Measurements from ENCODE around the gene RNPEP. TPM values are rescaled to one million over a fixed set of nuclear protein-coding genes. Genes with fewer than 3 reads are reported as not detected.

RNPEP gene
- total RNA-seq, 4 donors from 2014 or later, result 107 to 168 (median 135) TPM

DNA sequence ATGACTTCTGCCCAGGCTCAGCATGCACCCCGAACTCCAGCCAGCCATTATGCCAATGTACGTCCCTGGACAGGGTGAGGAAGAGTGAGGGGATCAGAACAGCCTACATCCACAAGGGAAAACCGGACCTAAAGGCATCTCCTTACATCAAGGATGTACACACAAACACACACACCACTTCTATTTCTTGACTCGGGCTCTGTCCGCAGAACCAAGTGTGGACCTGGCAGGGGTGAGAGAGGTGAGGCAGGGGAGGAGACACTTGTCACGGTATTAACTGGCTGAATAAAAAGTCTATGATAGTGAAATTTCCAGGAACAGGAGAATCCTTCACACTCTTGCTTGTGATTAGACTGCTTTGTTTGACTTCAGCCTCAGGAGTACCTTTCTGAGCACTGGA lies 38.4 kb upstream of the RNPEP start:
- no peaks in the 10 kb centered on the region for H3K9me3 ChIP-seq
- no peak for DNase-seq (ENCODE audit: low spot score in 2 of 2)
- TF ChIP-seq CTCF (IDR thresholded peaks at IDR 0.05), result no peak
- no peaks in the 10 kb centered on the region for H3K27me3 ChIP-seq
- peaks cover 0 to 40% (median 2%) of the 10 kb centered on the region in 4 donors for H3K4me1 ChIP-seq
- peak overlapping the region; percentile 46 to 77 (median 58) for H3K4me3 ChIP-seq
- peak overlapping the region in 2 of 4 donors; percentile 70 to 88 for H3K27ac ChIP-seq
- H3K36me3 ChIP-seq, result no peaks in the 10 kb centered on the region
- 76 to 79% methylated on average over 6 of the region's 6 CpGs for WGBS, 2 donors

- Histone ChIP-seq H3K27me3 (no peaks in the 10 kb centered on the region), H3K4me1 (peaks cover 0 to 35% (median 2%) of the 10 kb centered on the region in 4 donors), H3K4me3 (peak overlapping the region; percentile 46 to 77 (median 58)), H3K36me3 (no peaks in the 10 kb centered on the region), H3K9me3 (no peaks in the 10 kb centered on the region), H3K27ac (peak overlapping the region in 2 of 4 donors; percentile 70 to 88)
- 35 to 71% methylated on average over 2 to 3 of the region's 3 CpGs for WGBS, 2 donors
- no peak for TF ChIP-seq POLR2A (IDR thresholded peaks at IDR 0.05)
- TF ChIP-seq EP300 (IDR thresholded peaks at IDR 0.05), result no peak
- TF ChIP-seq CTCF (IDR thresholded peaks at IDR 0.05), result no peak
- no peak for DNase-seq (ENCODE audit: low spot score in 2 of 2)
Observed at GRCh38 chr1:201944639-201945038, 37.8 kb upstream of the RNPEP start.

DNA sequence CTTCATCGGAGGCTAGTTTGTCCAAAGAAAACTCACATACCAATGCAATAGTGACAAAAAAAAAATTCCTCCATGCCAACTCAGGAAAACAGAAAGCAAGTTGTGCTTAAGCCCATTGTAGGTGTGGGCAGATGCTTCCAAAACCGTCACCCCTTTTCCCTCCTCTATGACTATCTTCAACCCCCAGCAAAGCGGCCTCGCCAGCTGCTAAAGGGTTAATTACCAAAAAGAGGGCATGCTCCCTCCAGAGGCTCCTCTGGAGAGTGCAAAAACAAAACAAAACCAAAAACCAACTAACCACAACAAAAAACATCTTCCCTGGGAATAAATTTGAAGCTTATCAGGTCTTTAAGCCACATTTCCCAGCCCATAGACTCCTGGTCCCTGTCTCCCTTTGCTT lies 37.3 kb upstream of the RNPEP start:
- WGBS, 2 donors, result 43 to 54% methylated on average over 4 of the region's 4 CpGs
- Histone ChIP-seq H3K36me3 (no peaks in the 10 kb centered on the region), H3K4me1 (peaks cover 0 to 35% (median 2%) of the 10 kb centered on the region in 4 donors), H3K4me3 (peak overlapping the region; percentile 46 to 77 (median 58)), H3K9me3 (no peaks in the 10 kb centered on the region), H3K27me3 (no peaks in the 10 kb centered on the region), H3K27ac (peak overlapping the region; percentile 17 to 88 (median 69))
- TF ChIP-seq CTCF (IDR thresholded peaks at IDR 0.05), result peak in 3 of 5 experiments; percentile 13 to 37 (median 35)
- TF ChIP-seq POLR2A (IDR thresholded peaks at IDR 0.05), result no peak
- no peak for DNase-seq (ENCODE audit: low spot score in 2 of 2)

DNA sequence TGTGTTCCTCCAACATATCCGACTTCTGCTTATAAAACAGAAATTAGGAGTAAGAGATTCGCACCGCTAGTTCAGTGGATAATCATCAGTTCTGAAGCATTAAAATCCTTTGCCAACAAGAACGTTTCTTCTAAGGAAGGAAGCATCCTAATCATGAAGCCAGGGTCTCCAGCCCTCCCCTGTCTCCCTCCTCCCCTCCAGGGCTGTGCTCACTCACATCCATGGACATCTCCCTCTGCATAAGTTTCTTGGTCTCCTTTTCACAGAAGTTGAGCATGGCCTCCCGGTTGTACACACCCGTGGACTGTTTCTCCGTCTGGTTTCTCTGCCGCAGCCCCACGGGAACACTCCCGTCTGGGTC lies 36.6 kb upstream of the RNPEP start:
- H3K4me1 ChIP-seq, result peaks cover 0 to 35% (median 2%) of the 10 kb centered on the region in 4 donors
- WGBS, 2 donors, result 25 to 28% methylated on average over 10 of the region's 10 CpGs
- H3K36me3 ChIP-seq, result no peaks in the 10 kb centered on the region
- no peaks in the 10 kb centered on the region for H3K27me3 ChIP-seq
- peak overlapping the region; percentile 17 to 88 (median 69) for H3K27ac ChIP-seq
- DNase-seq (ENCODE audit: low spot score in 2 of 2), result no peak
- H3K9me3 ChIP-seq, result no peaks in the 10 kb centered on the region
- TF ChIP-seq EP300 (IDR thresholded peaks at IDR 0.05), result no peak
- TF ChIP-seq CTCF (IDR thresholded peaks at IDR 0.05), result no peak
- peak overlapping the region; percentile 46 to 77 (median 58) for H3K4me3 ChIP-seq

DNA sequence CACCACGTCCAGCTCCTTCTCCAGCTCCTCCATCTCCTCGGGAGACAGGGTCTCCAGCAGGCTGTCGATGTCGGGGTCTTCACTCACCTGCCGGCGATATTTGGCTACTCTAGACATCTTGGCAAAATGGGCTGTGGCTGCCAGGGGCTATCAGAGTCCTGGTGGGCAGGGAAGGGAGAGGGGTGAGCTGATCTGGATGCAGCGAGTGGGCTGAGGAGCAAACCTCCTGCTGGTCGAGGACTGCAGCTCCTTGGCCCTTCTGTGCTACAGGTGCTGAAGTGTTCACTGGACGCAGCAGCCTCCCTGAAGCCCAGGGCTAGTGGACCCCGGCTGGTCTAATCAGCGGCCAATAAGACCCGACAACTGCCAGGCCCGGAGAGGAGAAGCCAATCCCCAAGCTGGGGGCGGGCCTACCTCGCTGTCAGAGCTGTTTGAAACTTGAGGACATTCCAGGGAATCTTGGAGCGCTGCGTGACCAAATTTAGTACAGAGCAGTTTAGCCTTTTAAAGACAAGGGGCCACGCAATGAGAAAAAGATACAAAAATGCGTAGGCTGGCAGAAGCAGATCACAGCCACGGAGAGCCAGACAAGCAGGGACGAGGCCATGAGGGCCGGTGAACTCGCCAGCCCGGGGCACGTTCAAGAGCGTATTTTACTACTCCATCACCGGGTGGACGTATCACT lies 36.1 kb upstream of the RNPEP start, which contains the start of gene LMOD1:
LMOD1 (minus strand) TSS at position 325 of the 685 bp plus-strand sequence; CDS start at position 117, 208 bp downstream.
- 2 to 5% methylated on average over 25 to 28 of the region's 28 CpGs for WGBS, 2 donors

More for the DNA sequence above, 36.1 kb upstream of the RNPEP start, which contains the start of gene LMOD1:
- Histone ChIP-seq H3K36me3 (no peaks in the 10 kb centered on the region), H3K9me3 (no peaks in the 10 kb centered on the region), H3K27me3 (no peaks in the 10 kb centered on the region), H3K4me3 (peak within 1 kb of the TSS; percentile 46 to 77 (median 58)), H3K4me1 (peaks cover 0 to 33% (median 2%) of the 10 kb centered on the region in 4 donors), H3K27ac (peak within 1 kb of the TSS; percentile 56 to 88 (median 72))
- peak in 1 of 5 experiments; percentile 37 for TF ChIP-seq CTCF (IDR thresholded peaks at IDR 0.05)
- peak in 1 of 2 donors; percentile 93 for TF ChIP-seq EP300 (IDR thresholded peaks at IDR 0.05)
- TF ChIP-seq POLR2A (IDR thresholded peaks at IDR 0.05), result peak; percentile 19 to 77
- DNase-seq (ENCODE audit: low spot score in 2 of 2), result peak; percentile 83 to 86

Measured in tibial nerve (tissue), 4 donors.